GM18511 (cell line): ENCODE results near the gene SYT12.

Experiments
- ATAC-seq: cut with Tn5 transposase; IDR thresholded peaks from one replicate; pipeline ENCODE4 v1.9.1; 2021; ENCODE audit warnings: mild to moderate bottlenecking, moderate library complexity; ENCODE audit not compliant: unreplicated experiment

The SYT12 gene

GRCh38 chr11:67098799-67099429 is 76.0 kb downstream of the SYT12 start:
- no peak for ATAC-seq

GRCh38 chr11:67099831-67100324 is 76.9 kb downstream of the SYT12 start:
- no peak for ATAC-seq
